WTC11 (cell line): ENCODE data around the gene SSBP2.

Source experiments
- ATF6 ChIP-seq: sonication (generic); formaldehyde crosslinking; IDR thresholded peaks from 2 replicates; pipeline ENCODE4 v1.8.1; 2023; ENCODE audit warnings: mild to moderate bottlenecking, missing genetic modification reagents
- SP1 ChIP-seq: sonication (generic); formaldehyde crosslinking; conservative IDR thresholded peaks from 2 replicates; pipeline ENCODE4 v1.8.1; 2022; ENCODE audit warnings: missing genetic modification reagents

GRCh38 chr5:81425569-81425968 lies 325.3 kb downstream of the SSBP2 start:
- TF ChIP-seq ATF6 (CRISPR knock-in tag) (no peak), SP1 (no peak)
